Measurements from ENCODE around the gene ARHGAP22. TPM values are rescaled to one million over a fixed set of nuclear protein-coding genes. Genes with fewer than 3 reads are reported as not detected.

The ARHGAP22 gene
- total RNA-seq, 2 experiments from 2014 or later: not detected

DNA sequence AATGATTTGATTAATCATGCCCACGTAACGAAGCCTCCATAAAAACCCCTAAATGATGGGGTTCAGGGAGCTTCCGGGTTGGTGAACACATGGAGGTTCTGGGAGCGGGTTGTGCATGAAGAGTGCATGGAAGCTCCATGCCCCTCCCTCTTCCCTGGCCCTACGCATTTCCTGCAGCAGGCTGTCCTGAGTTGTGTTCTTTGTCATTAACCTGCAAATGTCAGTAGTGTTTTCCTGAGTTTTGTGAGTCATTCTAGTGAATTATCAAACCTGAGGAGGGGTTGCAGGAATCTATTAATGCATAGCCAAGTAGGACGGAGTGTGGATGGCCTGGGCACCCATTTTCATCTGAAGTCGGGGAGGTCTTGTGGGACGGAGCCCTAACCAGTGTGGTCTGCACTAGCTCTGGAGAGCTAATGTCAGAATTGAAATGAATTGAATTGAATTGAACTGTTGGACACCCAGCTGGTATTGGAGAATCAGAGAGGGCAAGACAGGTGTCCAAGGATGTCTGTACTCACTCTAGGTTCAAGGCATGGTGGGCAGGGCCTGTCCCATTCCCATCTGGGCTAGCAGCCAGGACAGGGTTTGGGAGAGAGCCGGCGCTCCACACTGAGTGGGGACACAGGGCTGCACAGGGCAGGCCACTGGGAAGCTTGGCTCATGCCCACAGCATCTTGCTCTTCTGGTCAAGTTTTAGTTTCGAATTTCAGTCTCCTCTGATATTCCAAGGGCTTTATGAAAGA, 22.3 kb upstream of the ARHGAP22 start:
- ATAC-seq (ENCODE audit: poor library complexity) (no peak), DNase-seq (no peak)
- H3K4me3 ChIP-seq (ENCODE audit: low read length): no peak overlapping the region
- no peaks in the 10 kb centered on the region for H3K4me1 ChIP-seq (ENCODE audit: insufficient read depth, low read length)
- no peak overlapping the region for H3K27ac ChIP-seq (ENCODE audit: low read depth in 1 of 2, low read length in 2 of 2)
- Mint-ChIP-seq H3K36me3 (ENCODE audit: low read depth) (no peaks in the 10 kb centered on the region), H3K27me3 (peaks cover 10% of the 10 kb centered on the region), H3K4me3 (no peak overlapping the region), H3K4me1 (ENCODE audit: low read depth) (no peaks in the 10 kb centered on the region), H3K9me3 (no peaks in the 10 kb centered on the region), H3K27ac (no peak overlapping the region)
- intact Hi-C loops (cut with DNase I, micrococcal nuclease): no loop called here
- no peaks in the 10 kb centered on the region for H3K36me3 ChIP-seq (ENCODE audit: insufficient read depth, low read length)
- POLR2A ChIA-PET: no interaction called here
- CTCF ChIA-PET: no interaction called here
- H3K27me3 ChIP-seq (ENCODE audit: control insufficient read depth in 1 of 2, insufficient read depth in 2 of 2, low read length in 2 of 2): peaks cover 0 to 5% of the 10 kb centered on the region in 2 experiments
- no peaks in the 10 kb centered on the region for H3K9me3 ChIP-seq (ENCODE audit: control insufficient read depth in 1 of 2, insufficient read depth in 1 of 2, low read length in 2 of 2)
- TF ChIP-seq, protein P1, sequence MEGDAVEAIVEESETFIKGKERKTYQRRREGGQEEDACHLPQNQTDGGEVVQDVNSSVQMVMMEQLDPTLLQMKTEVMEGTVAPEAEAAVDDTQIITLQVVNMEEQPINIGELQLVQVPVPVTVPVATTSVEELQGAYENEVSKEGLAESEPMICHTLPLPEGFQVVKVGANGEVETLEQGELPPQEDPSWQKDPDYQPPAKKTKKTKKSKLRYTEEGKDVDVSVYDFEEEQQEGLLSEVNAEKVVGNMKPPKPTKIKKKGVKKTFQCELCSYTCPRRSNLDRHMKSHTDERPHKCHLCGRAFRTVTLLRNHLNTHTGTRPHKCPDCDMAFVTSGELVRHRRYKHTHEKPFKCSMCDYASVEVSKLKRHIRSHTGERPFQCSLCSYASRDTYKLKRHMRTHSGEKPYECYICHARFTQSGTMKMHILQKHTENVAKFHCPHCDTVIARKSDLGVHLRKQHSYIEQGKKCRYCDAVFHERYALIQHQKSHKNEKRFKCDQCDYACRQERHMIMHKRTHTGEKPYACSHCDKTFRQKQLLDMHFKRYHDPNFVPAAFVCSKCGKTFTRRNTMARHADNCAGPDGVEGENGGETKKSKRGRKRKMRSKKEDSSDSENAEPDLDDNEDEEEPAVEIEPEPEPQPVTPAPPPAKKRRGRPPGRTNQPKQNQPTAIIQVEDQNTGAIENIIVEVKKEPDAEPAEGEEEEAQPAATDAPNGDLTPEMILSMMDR (IDR thresholded peaks at IDR 0.05): no peak

DNA sequence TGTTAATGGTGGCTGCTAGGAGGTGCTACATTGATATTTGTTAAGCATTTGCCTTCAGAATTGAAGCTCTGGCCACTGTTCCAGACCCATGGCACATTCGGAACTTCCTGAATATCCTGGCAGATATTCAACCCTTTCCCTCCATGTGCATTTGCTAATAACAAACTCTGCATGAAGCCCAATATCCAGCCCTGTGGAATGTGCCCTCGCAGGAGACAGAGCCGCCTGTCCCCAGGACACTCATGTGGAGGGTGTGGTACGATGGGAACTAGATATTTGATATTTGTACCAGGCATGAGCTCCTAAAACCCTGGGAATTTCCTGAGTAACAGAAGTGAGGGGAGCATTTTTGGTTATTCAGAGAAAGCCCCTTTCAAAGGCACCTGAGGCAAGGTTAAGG, 21.6 kb upstream of the ARHGAP22 start:
- H3K4me3 ChIP-seq (ENCODE audit: low read length): no peak overlapping the region
- H3K27me3 ChIP-seq (ENCODE audit: control insufficient read depth in 1 of 2, insufficient read depth in 2 of 2, low read length in 2 of 2): peaks cover 0 to 5% of the 10 kb centered on the region in 2 experiments
- H3K9me3 Mint-ChIP-seq: no peaks in the 10 kb centered on the region
- H3K27me3 Mint-ChIP-seq: peaks cover 10% of the 10 kb centered on the region
- H3K4me1 Mint-ChIP-seq (ENCODE audit: low read depth): no peaks in the 10 kb centered on the region
- POLR2A ChIA-PET: no interaction called here
- no peak for ATAC-seq (ENCODE audit: poor library complexity)
- no peaks in the 10 kb centered on the region for H3K9me3 ChIP-seq (ENCODE audit: control insufficient read depth in 1 of 2, insufficient read depth in 1 of 2, low read length in 2 of 2)
- no peaks in the 10 kb centered on the region for H3K36me3 ChIP-seq (ENCODE audit: insufficient read depth, low read length)
- no peak for DNase-seq
- no peak overlapping the region for H3K4me3 Mint-ChIP-seq
- intact Hi-C loops (cut with DNase I, micrococcal nuclease): no loop called here
- TF ChIP-seq, protein P1 (IDR thresholded peaks at IDR 0.05): no peak
- no peak overlapping the region for H3K27ac ChIP-seq (ENCODE audit: low read depth in 1 of 2, low read length in 2 of 2)
- H3K27ac Mint-ChIP-seq: no peak overlapping the region
- no peaks in the 10 kb centered on the region for H3K36me3 Mint-ChIP-seq (ENCODE audit: low read depth)
- CTCF ChIA-PET: no interaction called here
- no peaks in the 10 kb centered on the region for H3K4me1 ChIP-seq (ENCODE audit: insufficient read depth, low read length)

DNA sequence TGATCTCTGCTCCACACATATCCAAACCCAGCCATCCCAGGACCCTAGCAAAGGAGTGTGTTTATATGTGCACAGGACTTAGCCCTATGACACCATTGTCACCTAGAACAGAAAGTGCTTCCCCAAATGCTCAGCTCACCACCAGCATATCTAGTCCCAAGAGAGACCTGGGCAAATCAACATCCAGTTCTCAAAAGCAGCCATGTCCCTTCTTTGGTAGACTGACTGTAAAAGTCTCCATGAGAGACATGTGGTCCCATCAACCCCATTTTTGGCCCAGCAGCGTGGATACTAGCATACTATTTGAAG, 20.9 kb upstream of the ARHGAP22 start:
- H3K9me3 Mint-ChIP-seq: no peaks in the 10 kb centered on the region
- ATAC-seq (ENCODE audit: poor library complexity) (no peak), DNase-seq (no peak)
- H3K27ac Mint-ChIP-seq: no peak overlapping the region
- H3K4me3 Mint-ChIP-seq: no peak overlapping the region
- H3K4me1 ChIP-seq (ENCODE audit: insufficient read depth, low read length): no peaks in the 10 kb centered on the region
- intact Hi-C loops (cut with DNase I, micrococcal nuclease): no loop called here
- peaks cover 0 to 5% of the 10 kb centered on the region in 2 experiments for H3K27me3 ChIP-seq (ENCODE audit: control insufficient read depth in 1 of 2, insufficient read depth in 2 of 2, low read length in 2 of 2)
- H3K27me3 Mint-ChIP-seq: peaks cover 10% of the 10 kb centered on the region
- no peaks in the 10 kb centered on the region for H3K4me1 Mint-ChIP-seq (ENCODE audit: low read depth)
- ChIA-PET CTCF (no interaction called here), POLR2A (no interaction called here)
- TF ChIP-seq, protein P1 (IDR thresholded peaks at IDR 0.05): no peak
- no peaks in the 10 kb centered on the region for H3K36me3 ChIP-seq (ENCODE audit: insufficient read depth, low read length)
- no peaks in the 10 kb centered on the region for H3K9me3 ChIP-seq (ENCODE audit: control insufficient read depth in 1 of 2, insufficient read depth in 1 of 2, low read length in 2 of 2)
- no peaks in the 10 kb centered on the region for H3K36me3 Mint-ChIP-seq (ENCODE audit: low read depth)
- H3K4me3 ChIP-seq (ENCODE audit: low read length): no peak overlapping the region
- no peak overlapping the region for H3K27ac ChIP-seq (ENCODE audit: low read depth in 1 of 2, low read length in 2 of 2)
